ENCODE data around the gene RBBP5.

The RBBP5 gene

GRCh38 chr1:205059660-205060059, 62.1 kb downstream of the RBBP5 start:
- H3K9ac ChIP-seq (ENCODE audit: low read length) = no peak overlapping the region
- peaks cover 8% of the 10 kb centered on the region for H3K27me3 ChIP-seq (ENCODE audit: low read depth, low read length)
- no peak overlapping the region for H3K4me2 ChIP-seq (ENCODE audit: low read length)
- no peak overlapping the region for H3K4me3 ChIP-seq (ENCODE audit: low read length)
- H3K9me3 ChIP-seq (ENCODE audit: insufficient read depth, low read length) = no peaks in the 10 kb centered on the region
- H4K20me1 ChIP-seq (ENCODE audit: insufficient read depth, low read length) = no peaks in the 10 kb centered on the region
- no peak for TF ChIP-seq EZH2phosphoT487 (IDR thresholded peaks at IDR 0.05; ENCODE audit: low read depth)
- TF ChIP-seq, protein P1, sequence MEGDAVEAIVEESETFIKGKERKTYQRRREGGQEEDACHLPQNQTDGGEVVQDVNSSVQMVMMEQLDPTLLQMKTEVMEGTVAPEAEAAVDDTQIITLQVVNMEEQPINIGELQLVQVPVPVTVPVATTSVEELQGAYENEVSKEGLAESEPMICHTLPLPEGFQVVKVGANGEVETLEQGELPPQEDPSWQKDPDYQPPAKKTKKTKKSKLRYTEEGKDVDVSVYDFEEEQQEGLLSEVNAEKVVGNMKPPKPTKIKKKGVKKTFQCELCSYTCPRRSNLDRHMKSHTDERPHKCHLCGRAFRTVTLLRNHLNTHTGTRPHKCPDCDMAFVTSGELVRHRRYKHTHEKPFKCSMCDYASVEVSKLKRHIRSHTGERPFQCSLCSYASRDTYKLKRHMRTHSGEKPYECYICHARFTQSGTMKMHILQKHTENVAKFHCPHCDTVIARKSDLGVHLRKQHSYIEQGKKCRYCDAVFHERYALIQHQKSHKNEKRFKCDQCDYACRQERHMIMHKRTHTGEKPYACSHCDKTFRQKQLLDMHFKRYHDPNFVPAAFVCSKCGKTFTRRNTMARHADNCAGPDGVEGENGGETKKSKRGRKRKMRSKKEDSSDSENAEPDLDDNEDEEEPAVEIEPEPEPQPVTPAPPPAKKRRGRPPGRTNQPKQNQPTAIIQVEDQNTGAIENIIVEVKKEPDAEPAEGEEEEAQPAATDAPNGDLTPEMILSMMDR (IDR thresholded peaks at IDR 0.05; ENCODE audit: low read depth, low read length) = no peak
- H3K79me2 ChIP-seq (ENCODE audit: low read length) = no peaks in the 10 kb centered on the region
- H2AFZ ChIP-seq (ENCODE audit: low read depth, low read length) = no peak overlapping the region
- H3K27ac ChIP-seq (ENCODE audit: low read length) = no peak overlapping the region
- no peaks in the 10 kb centered on the region for H3K36me3 ChIP-seq (replicated peaks; ENCODE audit: low read depth, low read length)
- peaks cover 13% of the 10 kb centered on the region for H3K4me1 ChIP-seq (ENCODE audit: low read length)

GRCh38 chr1:205058853-205059252, 62.9 kb downstream of the RBBP5 start:
- Histone ChIP-seq H3K4me1 (ENCODE audit: low read length) (peaks cover 13% of the 10 kb centered on the region), H3K27me3 (ENCODE audit: low read depth, low read length) (peaks cover 15% of the 10 kb centered on the region), H3K79me2 (ENCODE audit: low read length) (no peaks in the 10 kb centered on the region), H3K9ac (ENCODE audit: low read length) (no peak overlapping the region), H4K20me1 (ENCODE audit: insufficient read depth, low read length) (no peaks in the 10 kb centered on the region), H3K27ac (ENCODE audit: low read length) (no peak overlapping the region), H3K36me3 (replicated peaks; ENCODE audit: low read depth, low read length) (no peaks in the 10 kb centered on the region), H3K9me3 (ENCODE audit: insufficient read depth, low read length) (no peaks in the 10 kb centered on the region), H3K4me3 (ENCODE audit: low read length) (no peak overlapping the region), H3K4me2 (ENCODE audit: low read length) (no peak overlapping the region), H2AFZ (ENCODE audit: low read depth, low read length) (no peak overlapping the region)
- TF ChIP-seq, protein P1 (IDR thresholded peaks at IDR 0.05; ENCODE audit: low read depth, low read length) = no peak
- TF ChIP-seq EZH2phosphoT487 (IDR thresholded peaks at IDR 0.05; ENCODE audit: low read depth) = no peak

DNA sequence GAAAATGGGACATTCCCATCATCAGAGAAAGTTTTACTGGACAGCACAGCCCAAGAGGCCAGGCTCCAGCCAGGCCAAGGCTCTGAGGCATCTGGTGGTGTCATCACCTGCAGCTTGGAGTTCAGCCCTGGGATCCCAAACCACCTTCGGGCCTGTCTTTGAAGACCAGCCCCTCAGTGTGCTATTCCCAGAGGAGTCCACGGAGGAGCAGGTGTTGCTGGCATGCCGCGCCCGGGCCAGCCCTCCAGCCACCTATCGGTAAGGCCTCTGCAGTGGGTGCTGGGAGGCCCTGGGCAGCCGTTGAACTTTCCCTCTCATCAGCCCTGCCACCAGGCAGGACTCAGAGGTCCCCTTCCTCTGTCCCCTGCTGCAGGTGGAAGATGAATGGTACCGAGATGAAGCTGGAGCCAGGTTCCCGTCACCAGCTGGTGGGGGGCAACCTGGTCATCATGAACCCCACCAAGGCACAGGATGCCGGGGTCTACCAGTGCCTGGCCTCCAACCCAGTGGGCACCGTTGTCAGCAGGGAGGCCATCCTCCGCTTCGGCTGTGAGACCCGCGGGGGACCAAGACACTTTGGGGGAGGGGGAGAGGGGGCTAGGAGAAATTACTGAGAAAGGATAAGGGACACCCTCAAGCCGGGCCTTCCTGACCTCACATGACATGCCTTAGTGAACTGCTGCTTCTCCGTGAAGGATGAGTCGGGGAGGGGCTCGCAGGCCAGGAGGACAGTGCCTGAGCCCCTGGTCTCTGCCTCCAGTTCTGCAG, 63.8 kb downstream of the RBBP5 start:
- H3K4me3 ChIP-seq (ENCODE audit: low read length) = no peak overlapping the region
- TF ChIP-seq, protein P1 (IDR thresholded peaks at IDR 0.05; ENCODE audit: low read depth, low read length) = no peak
- no peaks in the 10 kb centered on the region for H3K79me2 ChIP-seq (ENCODE audit: low read length)
- no peaks in the 10 kb centered on the region for H3K9me3 ChIP-seq (ENCODE audit: insufficient read depth, low read length)
- no peaks in the 10 kb centered on the region for H4K20me1 ChIP-seq (ENCODE audit: insufficient read depth, low read length)
- no peak overlapping the region for H3K4me2 ChIP-seq (ENCODE audit: low read length)
- H3K27ac ChIP-seq (ENCODE audit: low read length) = no peak overlapping the region
- H3K4me1 ChIP-seq (ENCODE audit: low read length) = peaks cover 10% of the 10 kb centered on the region
- H3K27me3 ChIP-seq (ENCODE audit: low read depth, low read length) = peaks cover 24% of the 10 kb centered on the region
- no peak overlapping the region for H2AFZ ChIP-seq (ENCODE audit: low read depth, low read length)
- H3K36me3 ChIP-seq (replicated peaks; ENCODE audit: low read depth, low read length) = no peaks in the 10 kb centered on the region
- H3K9ac ChIP-seq (ENCODE audit: low read length) = no peak overlapping the region

- no peak overlapping the region for H2AFZ ChIP-seq (ENCODE audit: low read depth, low read length)
- no peaks in the 10 kb centered on the region for H3K79me2 ChIP-seq (ENCODE audit: low read length)
- no peaks in the 10 kb centered on the region for H3K36me3 ChIP-seq (replicated peaks; ENCODE audit: low read depth, low read length)
- H3K27me3 ChIP-seq (ENCODE audit: low read depth, low read length) = peaks cover 33% of the 10 kb centered on the region
- H3K9me3 ChIP-seq (ENCODE audit: insufficient read depth, low read length) = no peaks in the 10 kb centered on the region
- no peak overlapping the region for H3K27ac ChIP-seq (ENCODE audit: low read length)
- no peaks in the 10 kb centered on the region for H4K20me1 ChIP-seq (ENCODE audit: insufficient read depth, low read length)
- H3K9ac ChIP-seq (ENCODE audit: low read length) = no peak overlapping the region
- TF ChIP-seq, protein P1 (IDR thresholded peaks at IDR 0.05; ENCODE audit: low read depth, low read length) = no peak
- TF ChIP-seq EZH2phosphoT487 (IDR thresholded peaks at IDR 0.05; ENCODE audit: low read depth) = no peak
- H3K4me1 ChIP-seq (ENCODE audit: low read length) = peaks cover 16% of the 10 kb centered on the region
- H3K4me3 ChIP-seq (ENCODE audit: low read length) = no peak overlapping the region
- no peak overlapping the region for H3K4me2 ChIP-seq (ENCODE audit: low read length)
Measured at GRCh38 chr1:205056956-205057568, 64.7 kb downstream of the RBBP5 start.
